Posterior cingulate gyrus (tissue), 11 donors: ENCODE results near the gene PCED1A.

Source experiments
- DNase-seq, 10 donors: peaks; one replicate each; pipeline versions ENCODE4 v3.0.0 to v3.0.0-alpha.2; 2020 to 2021; ENCODE audit warnings: mixed read lengths in 3 of 10
- intact Hi-C: fragments of 100-400 bp; cut with DNase I; formaldehyde crosslinking; loops from one replicate; pipeline ENCODE4 v1.15.1; 2023

Gene PCED1A

GRCh38 chr20:2867081-2867864, 26.8 kb upstream of the PCED1A start:
- DNase-seq: no peak
- intact Hi-C loops: no loop called here

DNA sequence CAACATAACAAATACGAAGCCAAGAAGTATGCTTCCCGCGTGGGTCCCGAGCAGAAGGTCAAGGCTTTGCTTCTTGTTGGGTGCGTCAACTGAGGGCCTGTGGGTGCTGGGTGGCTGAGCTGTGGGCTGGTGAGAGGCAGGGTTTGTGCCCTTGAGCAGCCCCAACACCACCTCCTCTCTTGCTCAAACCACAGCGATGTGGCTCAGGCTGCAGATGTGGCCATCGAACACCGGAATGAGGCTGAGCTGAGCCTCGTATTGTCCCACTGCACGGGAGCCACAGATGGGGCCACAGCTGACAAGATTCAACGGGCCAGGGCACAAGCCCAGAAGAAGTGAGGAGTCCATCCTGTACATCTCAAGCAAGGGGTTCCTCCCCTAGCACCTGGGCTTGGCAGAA, 25.8 kb upstream of the PCED1A start:
- intact Hi-C loops: no loop called here

GRCh38 chr20:2865630-2866029, 25.2 kb upstream of the PCED1A start:
- DNase-seq: no peak
- intact Hi-C loops: no loop called here

More for the DNA sequence above, 25.8 kb upstream of the PCED1A start:
- no peak for DNase-seq

DNA sequence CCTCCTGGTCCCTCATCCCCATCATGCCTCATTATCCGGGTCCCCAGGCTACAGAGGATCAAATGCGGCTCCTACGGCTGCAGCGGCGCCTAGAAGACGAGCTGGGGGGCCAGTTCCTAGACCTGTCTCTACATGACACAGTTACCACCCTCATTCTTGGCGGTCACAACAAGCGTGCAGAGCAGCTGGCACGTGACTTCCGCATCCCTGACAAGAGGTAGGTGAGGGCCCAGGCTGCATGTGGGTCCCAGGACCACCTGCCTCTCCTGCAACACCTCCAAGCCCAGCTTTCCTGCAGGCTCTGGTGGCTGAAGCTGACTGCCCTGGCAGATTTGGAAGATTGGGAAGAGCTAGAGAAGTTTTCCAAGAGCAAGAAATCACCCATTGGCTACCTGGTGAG, 24.6 kb upstream of the PCED1A start:
- intact Hi-C loops: no loop called here
- no peak for DNase-seq

DNA sequence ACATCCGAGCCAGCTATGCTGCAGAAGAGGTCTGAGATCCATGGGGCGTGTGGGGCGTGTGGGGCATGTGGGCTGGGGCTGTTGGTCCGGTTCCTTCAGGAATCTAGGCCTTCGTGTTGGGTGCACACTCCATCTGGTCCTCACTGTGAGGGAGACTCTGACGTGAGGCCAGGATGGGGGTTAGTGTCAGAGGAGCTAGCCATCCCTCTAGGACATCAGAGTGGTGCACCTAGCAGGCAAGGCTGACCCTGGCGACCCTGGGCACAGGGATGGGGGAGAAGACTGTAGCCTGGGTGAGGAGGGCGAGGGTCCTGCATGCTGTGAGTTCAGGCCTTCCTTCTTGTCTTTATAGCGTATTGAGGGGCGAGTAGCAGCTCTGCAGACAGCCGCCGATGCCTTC, 24.2 kb upstream of the PCED1A start:
- intact Hi-C loops: no loop called here
- DNase-seq: no peak

- intact Hi-C loops: no loop called here
Observed at GRCh38 chr20:2859330-2860121, 19.1 kb upstream of the PCED1A start.

DNA sequence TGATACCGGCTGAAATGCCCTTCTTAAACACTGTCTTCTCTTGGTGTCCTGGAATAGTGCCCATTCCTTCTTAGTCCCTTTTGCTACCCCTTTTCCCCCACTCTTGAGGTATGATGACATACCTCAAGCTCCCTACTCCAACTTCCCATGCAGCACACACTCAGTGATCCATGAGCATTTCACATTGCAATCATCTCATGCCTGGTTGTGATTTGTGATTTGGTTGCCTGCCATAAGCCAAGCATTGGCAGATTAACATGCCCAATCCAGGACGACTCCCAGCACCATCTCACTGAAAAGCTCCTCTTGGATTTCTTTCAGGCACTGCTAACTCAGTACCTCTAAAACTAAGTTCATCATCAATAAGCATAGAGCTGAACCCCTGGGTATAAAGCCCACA, 18.1 kb upstream of the PCED1A start:
- intact Hi-C loops: no loop called here
- no peak for DNase-seq

More at GRCh38 chr20:2859330-2860121, 19.1 kb upstream of the PCED1A start:
- DNase-seq: no peak

- intact Hi-C loops: no loop called here
- no peak for DNase-seq
Observed at GRCh38 chr20:2851086-2851485, 10.6 kb upstream of the PCED1A start.

- DNase-seq: no peak
- intact Hi-C loops: no loop called here
Observed at GRCh38 chr20:2849529-2849928, 9.1 kb upstream of the PCED1A start.

- intact Hi-C loops: no loop called here
- no peak for DNase-seq
Observed at GRCh38 chr20:2847802-2848201, 7.3 kb upstream of the PCED1A start.

- no peak for DNase-seq
- intact Hi-C loops: no loop called here
Observed at GRCh38 chr20:2846698-2847097, 6.2 kb upstream of the PCED1A start.

DNA sequence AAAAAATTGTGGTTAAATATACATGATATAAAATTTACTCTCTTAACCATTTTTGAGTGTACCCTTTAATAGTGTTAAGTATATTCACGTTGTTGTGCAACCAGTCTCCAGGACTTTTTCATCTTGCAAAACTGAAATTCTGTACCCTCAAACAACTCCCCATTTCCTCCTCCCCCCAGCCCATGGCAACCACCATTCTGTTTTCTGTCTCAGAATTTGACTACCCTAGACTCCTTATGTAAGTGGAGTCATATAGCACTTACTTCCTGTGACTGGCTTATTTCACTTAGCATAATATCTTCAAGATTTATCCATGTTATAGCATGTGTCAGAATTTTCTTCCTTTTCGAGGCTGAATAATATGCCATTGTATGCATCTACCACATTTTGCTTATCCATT, 5.2 kb upstream of the PCED1A start:
- DNase-seq: no peak
- intact Hi-C loops: no loop called here

- DNase-seq: peak in 7 of 10 donors; percentile 21 to 91 (median 28)
- intact Hi-C loops: loop anchor here (2.0 kb wide), 1 partner anchor 32 kb away; the partner anchor contains the start of gene PTPRA
Observed at GRCh38 chr20:2840967-2841531, 594 bp upstream of the PCED1A start.

DNA sequence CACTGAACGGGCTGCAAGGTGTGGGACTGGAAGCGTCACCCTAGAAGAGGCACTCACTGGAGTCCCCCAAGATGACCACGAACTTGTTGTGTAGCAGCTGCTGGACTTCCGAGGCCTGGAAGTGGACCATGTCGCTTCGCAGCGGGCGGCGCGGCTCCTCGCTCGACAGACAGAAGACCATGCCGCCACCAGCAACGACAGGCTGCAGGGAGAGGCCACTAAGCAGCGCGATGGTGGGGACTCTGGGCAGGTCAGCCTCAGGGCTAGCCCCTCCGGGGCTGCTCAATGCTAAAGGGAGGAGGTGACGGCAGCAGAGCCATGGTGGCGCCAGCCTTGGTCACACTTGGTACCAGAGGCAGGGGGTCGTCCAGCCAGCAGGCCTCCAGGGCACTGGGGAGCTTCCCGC, 720 bp downstream of the PCED1A start:
- intact Hi-C loops: loop anchor here (2.0 to 10.0 kb wide), 2 partner anchors 33 to 175 kb away; partner anchors contain the start of genes IDH3B and PTPRA
- no peak for DNase-seq

DNA sequence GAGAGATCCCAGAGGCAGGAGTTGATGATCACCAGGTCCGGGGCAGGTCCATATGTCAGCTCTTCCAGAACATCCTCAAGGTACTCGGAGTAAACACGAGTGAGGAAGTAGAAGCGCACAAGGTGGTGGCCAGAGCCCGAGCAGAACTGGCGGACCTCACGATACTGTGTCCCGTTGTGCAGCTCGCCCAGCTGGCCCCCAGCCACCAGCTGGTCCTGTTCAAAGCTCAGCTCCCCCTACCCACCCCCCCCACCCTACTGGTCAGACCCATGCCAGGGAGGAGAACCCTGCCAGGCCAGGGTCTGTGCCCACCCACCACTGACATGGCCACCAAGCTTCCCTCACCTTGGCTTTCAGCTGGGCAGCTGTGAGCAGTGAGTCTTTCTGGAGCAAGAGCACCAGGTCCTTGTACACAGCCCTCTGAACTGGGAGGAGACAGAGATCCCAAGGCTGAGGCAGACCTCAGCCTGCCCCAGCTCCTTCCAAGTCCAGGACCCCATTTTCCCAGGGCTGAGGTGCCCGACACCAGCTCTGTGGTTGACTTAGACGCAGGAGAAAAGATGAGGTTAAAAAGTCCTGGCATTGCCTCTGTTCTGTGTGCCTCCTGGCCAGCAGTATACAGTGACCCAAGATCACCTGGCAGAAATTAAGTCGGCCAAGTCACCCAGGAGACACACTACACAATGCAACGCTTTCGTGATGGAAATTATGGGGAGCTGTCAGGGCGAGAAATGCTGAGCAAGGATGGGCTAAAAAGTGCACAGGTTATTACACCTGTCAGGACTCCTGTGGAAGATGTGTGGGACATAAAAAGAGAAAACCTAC, 1.4 kb downstream of the PCED1A start:
- intact Hi-C loops: loop anchor here (10.0 kb wide), 1 partner anchor 174 kb away; the partner anchor contains the start of gene IDH3B

GRCh38 chr20:2838170-2838797, 2.2 kb downstream of the PCED1A start:
- intact Hi-C loops: loop anchor here (10.0 kb wide), 1 partner anchor 173 kb away; the partner anchor contains the start of gene IDH3B
- DNase-seq: peak in 1 of 10 donors; percentile 73

More for the DNA sequence above, 1.4 kb downstream of the PCED1A start:
- no peak for DNase-seq

DNA sequence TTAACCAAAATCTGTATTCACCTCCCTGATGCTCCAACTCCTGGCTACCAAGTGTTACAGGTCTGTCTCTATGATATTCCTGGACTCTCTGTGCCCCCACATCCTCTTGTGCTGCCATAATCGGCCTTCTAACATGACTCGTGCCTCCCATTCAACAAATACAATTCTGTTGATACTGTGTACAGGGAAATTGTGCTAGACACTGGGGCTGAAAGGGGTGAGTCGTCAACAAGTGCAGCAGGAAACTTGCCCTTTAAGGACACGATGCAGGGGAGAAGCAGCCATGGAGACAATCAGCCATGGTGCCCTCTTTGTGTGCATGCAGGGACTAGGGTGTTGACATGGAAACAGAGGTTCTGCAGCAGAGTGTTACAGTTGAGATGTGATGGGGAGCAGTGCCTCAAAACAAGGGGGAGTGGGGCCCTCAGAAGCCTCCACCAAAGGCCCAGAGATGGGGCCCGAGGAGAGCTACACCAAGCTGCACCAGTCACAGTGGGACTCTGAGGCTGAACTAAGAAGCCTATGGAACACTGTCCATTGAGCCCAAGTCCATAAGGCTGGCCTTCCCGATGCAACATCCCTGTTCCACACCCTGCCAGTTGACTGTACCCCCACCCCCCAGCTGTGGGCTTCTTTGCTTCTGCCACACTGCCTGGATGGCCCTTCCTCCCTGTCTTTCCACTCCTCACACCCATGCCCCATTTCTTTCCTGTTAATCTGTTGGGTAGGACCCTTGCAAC, 3.1 kb downstream of the PCED1A start:
- intact Hi-C loops: loop anchor here (10.0 kb wide), 1 partner anchor 173 kb away; the partner anchor contains the start of gene IDH3B
- DNase-seq: no peak

DNA sequence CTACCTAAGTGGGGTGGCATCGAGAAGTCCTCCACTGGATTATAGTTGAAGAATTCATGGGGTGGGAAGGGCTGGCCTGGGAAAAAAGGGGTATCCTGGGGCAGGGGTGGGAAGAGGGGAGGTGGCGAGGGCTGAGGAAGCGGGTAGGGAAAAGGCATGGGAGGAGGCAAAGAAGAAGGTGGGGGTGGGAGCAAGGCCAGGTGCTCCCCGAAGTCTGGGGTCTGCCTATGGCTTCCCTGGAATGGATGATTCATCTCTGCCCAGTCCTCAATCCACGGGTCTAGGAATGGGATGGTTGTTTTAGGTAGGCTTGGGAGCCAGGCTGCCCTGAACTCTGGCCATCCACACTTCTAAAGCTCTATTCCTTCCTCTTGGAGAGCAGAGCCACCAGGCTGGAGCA, 4.4 kb downstream of the PCED1A start:
- intact Hi-C loops: loop anchor here (10.0 kb wide), 1 partner anchor 171 kb away; the partner anchor contains the start of gene IDH3B
- DNase-seq: peak in 1 of 10 donors; percentile 36

- intact Hi-C loops: loop anchor here (10.0 kb wide), 1 partner anchor 171 kb away; the partner anchor contains the start of gene IDH3B
- DNase-seq: peak in 1 of 10 donors; percentile 37
Observed at GRCh38 chr20:2835331-2835796, 5.1 kb downstream of the PCED1A start.
